Calu3 (cell line): ENCODE measurements around the gene TEX13A. TPM values are rescaled to one million over a fixed set of nuclear protein-coding genes. Genes with fewer than 3 reads are reported as not detected.
"Not testable (repeated sequence)": the region's sequence is repeated elsewhere in the genome, so short reads cannot be mapped to it uniquely, and the experiment has no call there.

ENCODE experiments used
- BruUV-seq: library from RNA; stranded (reverse); fragments of 400-500 nt; replicated peaks from 2 replicates; lab custom pipeline; 2021; lab: Mats Ljungman, UMichigan
- CTCF ChIA-PET: fragments of 300-600 bp; sonication (Branson Sonifier 250); formaldehyde crosslinking; loops from one replicate; lab custom pipeline; 2022; ENCODE audit warnings: antibody characterized with exemption; lab: Charles Lee
- DNase-seq: peaks from one replicate; pipeline ENCODE4 v3.0.0; 2022
- H3K27ac Mint-ChIP-seq: one replicate; pipeline ENCODE4 v1.8.0; 2022; ENCODE audit warnings: mixed read lengths; ENCODE audit not compliant: unreplicated experiment
- H3K27me3 Mint-ChIP-seq: one replicate; pipeline ENCODE4 v1.8.0; 2022; ENCODE audit warnings: mixed read lengths; ENCODE audit not compliant: unreplicated experiment
- H3K36me3 Mint-ChIP-seq: one replicate; pipeline ENCODE4 v1.8.0; 2022; ENCODE audit warnings: mild to moderate bottlenecking, moderate library complexity, mixed read lengths; ENCODE audit not compliant: insufficient read depth, unreplicated experiment
- H3K4me1 Mint-ChIP-seq: one replicate; pipeline ENCODE4 v1.8.0; 2022; ENCODE audit warnings: mild to moderate bottlenecking, low read depth, mixed read lengths; ENCODE audit not compliant: unreplicated experiment
- H3K4me3 Mint-ChIP-seq: one replicate; pipeline ENCODE4 v1.8.0; 2022; ENCODE audit warnings: mild to moderate bottlenecking, low read depth, moderate library complexity, mixed read lengths; ENCODE audit not compliant: unreplicated experiment
- H3K9me3 Mint-ChIP-seq: one replicate; pipeline ENCODE4 v1.8.0; 2022; ENCODE audit warnings: low read depth, mixed read lengths; ENCODE audit not compliant: unreplicated experiment
- intact Hi-C: fragments of 100-400 bp; cut with micrococcal nuclease; formaldehyde crosslinking; loops from one replicate; pipeline ENCODE4 v1.10.0; 2022; ENCODE audit not compliant: unreplicated experiment
- total RNA-seq: library from RNA; stranded (reverse); gene quantifications from 2 replicates; pipeline ENCODE4 v1.2.3, GENCODE V29; 2022
- TF ChIP-seq, protein P1 (sequence below): fragments of 200-600 bp; IDR thresholded peaks from one replicate; pipeline ENCODE4 v1.8.0; 2022; ENCODE audit warnings: antibody characterized with exemption; ENCODE audit not compliant: unreplicated experiment

Gene TEX13A
- total RNA-seq, 1 experiment from 2014 or later = not detected

DNA sequence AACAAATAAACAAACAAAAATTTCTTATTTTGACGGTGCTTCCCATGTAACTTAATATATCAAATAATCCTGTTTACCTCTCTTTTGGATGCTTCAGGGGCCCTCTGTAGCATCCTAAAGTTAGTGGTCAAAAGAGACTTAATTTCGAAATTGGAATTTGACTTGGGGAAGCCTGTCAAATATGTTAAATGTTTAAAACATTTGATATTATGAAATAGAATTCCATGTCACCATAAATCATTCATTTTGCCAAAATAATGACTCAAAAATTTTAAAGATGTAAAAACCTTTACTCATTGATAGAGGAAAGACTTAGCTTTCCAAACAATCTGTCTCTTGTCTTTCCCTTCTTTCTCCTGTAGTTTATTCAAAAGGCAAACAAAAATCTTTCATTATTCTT is 20.6 kb upstream of the TEX13A start:
- BruUV-seq = no TSS peak
- H3K4me1 Mint-ChIP-seq = no peaks in the 10 kb centered on the region
- H3K27me3 Mint-ChIP-seq = no peaks in the 10 kb centered on the region
- DNase-seq = no peak
- TF ChIP-seq, protein P1, sequence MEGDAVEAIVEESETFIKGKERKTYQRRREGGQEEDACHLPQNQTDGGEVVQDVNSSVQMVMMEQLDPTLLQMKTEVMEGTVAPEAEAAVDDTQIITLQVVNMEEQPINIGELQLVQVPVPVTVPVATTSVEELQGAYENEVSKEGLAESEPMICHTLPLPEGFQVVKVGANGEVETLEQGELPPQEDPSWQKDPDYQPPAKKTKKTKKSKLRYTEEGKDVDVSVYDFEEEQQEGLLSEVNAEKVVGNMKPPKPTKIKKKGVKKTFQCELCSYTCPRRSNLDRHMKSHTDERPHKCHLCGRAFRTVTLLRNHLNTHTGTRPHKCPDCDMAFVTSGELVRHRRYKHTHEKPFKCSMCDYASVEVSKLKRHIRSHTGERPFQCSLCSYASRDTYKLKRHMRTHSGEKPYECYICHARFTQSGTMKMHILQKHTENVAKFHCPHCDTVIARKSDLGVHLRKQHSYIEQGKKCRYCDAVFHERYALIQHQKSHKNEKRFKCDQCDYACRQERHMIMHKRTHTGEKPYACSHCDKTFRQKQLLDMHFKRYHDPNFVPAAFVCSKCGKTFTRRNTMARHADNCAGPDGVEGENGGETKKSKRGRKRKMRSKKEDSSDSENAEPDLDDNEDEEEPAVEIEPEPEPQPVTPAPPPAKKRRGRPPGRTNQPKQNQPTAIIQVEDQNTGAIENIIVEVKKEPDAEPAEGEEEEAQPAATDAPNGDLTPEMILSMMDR = no peak
- intact Hi-C loops = no loop called here
- no peaks in the 10 kb centered on the region for H3K36me3 Mint-ChIP-seq
- H3K9me3 Mint-ChIP-seq = peaks cover 5% of the 10 kb centered on the region
- H3K4me3 Mint-ChIP-seq = no peak overlapping the region
- no peak overlapping the region for H3K27ac Mint-ChIP-seq
- CTCF ChIA-PET = no interaction called here

DNA sequence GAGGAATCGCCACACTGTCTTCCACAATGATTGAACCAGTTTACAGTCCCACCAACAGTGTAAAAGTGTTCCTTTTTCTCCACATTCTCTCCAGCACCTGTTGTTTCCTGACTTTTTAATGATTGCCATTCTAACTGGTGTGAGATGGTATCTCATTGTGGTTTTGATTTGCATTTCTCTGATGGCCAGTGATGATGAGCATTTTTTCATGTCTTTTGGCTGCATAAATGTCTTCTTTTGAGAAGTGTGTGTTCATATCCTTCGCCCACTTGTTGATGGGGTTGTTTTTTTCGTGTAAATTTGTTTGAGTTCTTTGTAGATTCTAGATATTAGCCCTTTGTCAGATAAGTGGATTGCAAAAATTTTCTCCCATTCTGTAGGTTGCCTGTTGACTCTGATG is 16.9 kb upstream of the TEX13A start:
- H3K4me3 Mint-ChIP-seq, DNase-seq, intact Hi-C loops, H3K4me1 Mint-ChIP-seq, H3K27me3 Mint-ChIP-seq, H3K9me3 Mint-ChIP-seq, H3K36me3 Mint-ChIP-seq, CTCF ChIA-PET, H3K27ac Mint-ChIP-seq, BruUV-seq: not testable (repeated sequence)

DNA sequence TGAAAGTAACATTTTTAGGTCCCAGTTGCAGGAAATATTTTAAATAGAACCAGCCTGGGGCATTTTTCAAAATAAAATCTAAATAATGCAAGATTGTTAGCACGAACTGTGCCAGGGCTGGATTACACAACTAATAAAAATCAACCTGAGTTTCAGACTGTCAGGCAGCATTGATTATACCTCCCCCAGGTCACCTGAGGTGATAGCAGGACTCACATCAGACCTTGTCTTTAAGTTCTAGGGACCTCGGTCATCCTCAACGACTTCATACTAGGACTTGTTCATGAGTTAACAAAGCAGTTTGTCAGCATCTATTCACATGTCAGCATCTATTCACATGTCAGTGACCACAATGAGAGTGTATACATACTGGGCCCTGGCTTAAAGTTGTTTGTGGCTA is 8.7 kb upstream of the TEX13A start:
- H3K27me3 Mint-ChIP-seq = no peaks in the 10 kb centered on the region
- H3K27ac Mint-ChIP-seq = no peak overlapping the region
- intact Hi-C loops = no loop called here
- CTCF ChIA-PET = no interaction called here
- DNase-seq = no peak
- no peaks in the 10 kb centered on the region for H3K36me3 Mint-ChIP-seq
- TF ChIP-seq, protein P1 = no peak
- H3K4me3 Mint-ChIP-seq = no peak overlapping the region
- H3K4me1 Mint-ChIP-seq = no peaks in the 10 kb centered on the region
- no TSS peak for BruUV-seq
- peaks cover 10% of the 10 kb centered on the region for H3K9me3 Mint-ChIP-seq

DNA sequence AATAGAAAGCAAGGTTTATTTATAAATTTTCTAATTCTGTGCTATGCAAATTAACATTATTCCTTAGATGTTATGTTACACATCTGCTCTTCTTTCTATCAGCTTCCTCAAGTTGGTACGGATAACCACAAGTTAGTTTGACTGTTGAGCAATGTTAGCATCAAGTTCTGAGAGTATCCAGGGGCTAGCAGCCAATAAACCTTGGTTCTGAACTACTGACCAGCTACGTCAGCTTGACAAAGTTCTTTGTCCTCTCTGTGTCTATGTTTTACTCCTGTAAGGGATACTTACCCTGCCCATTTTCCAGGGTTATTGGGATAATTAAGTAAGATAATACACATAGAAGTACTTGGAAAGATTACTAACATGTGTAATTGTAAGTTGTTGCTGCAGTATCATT is 8.1 kb upstream of the TEX13A start:
- intact Hi-C loops = no loop called here
- no peak overlapping the region for H3K4me3 Mint-ChIP-seq

DNA sequence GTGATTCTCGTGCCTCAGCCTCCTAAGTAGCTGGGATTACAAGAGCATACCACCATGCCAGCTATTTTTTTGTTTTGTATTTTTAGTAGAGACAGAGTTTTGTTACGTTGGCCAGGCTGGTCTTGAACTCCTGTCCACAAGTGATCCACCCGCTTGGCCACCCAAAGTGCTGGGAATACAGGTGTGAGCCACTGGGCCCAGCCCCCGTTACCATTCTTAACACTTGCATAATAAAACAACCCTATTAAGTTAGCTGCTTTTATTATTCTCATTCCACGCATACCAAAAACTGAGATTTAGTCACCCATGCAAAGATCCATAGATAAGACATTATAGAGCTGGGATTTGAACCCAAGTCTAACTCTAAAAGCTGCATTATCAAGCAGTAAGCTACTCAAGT is 6.0 kb upstream of the TEX13A start:
- TF ChIP-seq, protein P1 = no peak
- DNase-seq = no peak
- Mint-ChIP-seq H3K9me3 (peaks cover 17% of the 10 kb centered on the region), H3K27ac (no peak overlapping the region), H3K27me3 (no peaks in the 10 kb centered on the region), H3K4me1 (no peaks in the 10 kb centered on the region), H3K4me3 (no peak overlapping the region), H3K36me3 (no peaks in the 10 kb centered on the region)
- intact Hi-C loops = no loop called here
- no TSS peak for BruUV-seq
- CTCF ChIA-PET = no interaction called here

More for the DNA sequence above, 8.1 kb upstream of the TEX13A start:
- TF ChIP-seq, protein P1 = no peak
- DNase-seq = no peak
- no peaks in the 10 kb centered on the region for H3K27me3 Mint-ChIP-seq
- no peaks in the 10 kb centered on the region for H3K36me3 Mint-ChIP-seq
- CTCF ChIA-PET = no interaction called here
- no peak overlapping the region for H3K27ac Mint-ChIP-seq
- no peaks in the 10 kb centered on the region for H3K4me1 Mint-ChIP-seq
- no TSS peak for BruUV-seq
- peaks cover 14% of the 10 kb centered on the region for H3K9me3 Mint-ChIP-seq
